HepG2 (cell line): ENCODE results near the gene DPAGT1. TPM values are rescaled to one million over a fixed set of nuclear protein-coding genes. Genes with fewer than 3 reads are reported as not detected.

ENCODE experiments used
- CHD2 ChIP-seq: IDR thresholded peaks from 2 replicates; pipeline ENCODE4 v1.6.1; 2011; ENCODE audit warnings: low read depth, low read length, improper control_type of control experiment
- FIP1L1 ChIP-seq: fragments of 200-400 bp; formaldehyde crosslinking; IDR thresholded peaks from 2 replicates; pipeline ENCODE4 v1.6.1; 2018; ENCODE audit warnings: low read depth, mild to moderate bottlenecking, low read length, moderate library complexity, borderline replicate concordance; ENCODE audit not compliant: insufficient read depth
- FOXJ3 ChIP-seq: sonication (generic); formaldehyde crosslinking; IDR thresholded peaks from 2 replicates; pipeline ENCODE4 v1.4.0; 2020; ENCODE audit warnings: missing genetic modification reagents, mild to moderate bottlenecking, borderline replicate concordance
- ONECUT2 ChIP-seq: sonication (generic); formaldehyde crosslinking; IDR thresholded peaks from 2 replicates; pipeline ENCODE4 v1.4.0; 2020; ENCODE audit warnings: missing genetic modification reagents
- RBM39 ChIP-seq: fragments of 200-400 bp; formaldehyde crosslinking; IDR thresholded peaks from one replicate; pipeline ENCODE4 v1.6.1; 2018; ENCODE audit warnings: antibody characterized with exemption, mild to moderate bottlenecking, low read depth, low read length; ENCODE audit not compliant: poor library complexity, severe bottlenecking
- REL ChIP-seq: sonication (generic); formaldehyde crosslinking; conservative IDR thresholded peaks from 2 replicates; pipeline ENCODE4 v1.8.0; 2022; ENCODE audit warnings: mild to moderate bottlenecking, missing genetic modification reagents, moderate library complexity
- THAP11 ChIP-seq: IDR thresholded peaks from 2 replicates; pipeline ENCODE4 v1.6.1; 2016; ENCODE audit warnings: missing biosample characterization, missing genetic modification reagents
- ZFP36L2 ChIP-seq: sonication (generic); formaldehyde crosslinking; IDR thresholded peaks from 2 replicates; pipeline ENCODE4 v1.4.0; 2020; ENCODE audit warnings: missing genetic modification reagents
- ZFP90 ChIP-seq: sonication (generic); formaldehyde crosslinking; IDR thresholded peaks from 2 replicates; pipeline ENCODE4 v1.8.0; 2022; ENCODE audit warnings: missing genetic modification reagents, mild to moderate bottlenecking, inconsistent platforms, borderline replicate concordance
- ZNF292 ChIP-seq: sonication (generic); formaldehyde crosslinking; IDR thresholded peaks from 2 replicates; pipeline ENCODE4 v1.8.1; 2022; ENCODE audit warnings: mild to moderate bottlenecking, low read depth, missing genetic modification reagents, borderline replicate concordance
- ZNF34 ChIP-seq: sonication (generic); formaldehyde crosslinking; IDR thresholded peaks from 2 replicates; pipeline ENCODE4 v1.4.0; 2020; ENCODE audit warnings: mild to moderate bottlenecking, missing genetic modification reagents, borderline replicate concordance
- ZNF562 ChIP-seq: sonication (generic); formaldehyde crosslinking; IDR thresholded peaks from 2 replicates; pipeline ENCODE4 v1.8.0; 2022; ENCODE audit warnings: missing genetic modification reagents, borderline replicate concordance
- ZNF670 ChIP-seq: sonication (generic); formaldehyde crosslinking; IDR thresholded peaks from 2 replicates; pipeline ENCODE4 v1.8.0; 2022; ENCODE audit warnings: mild to moderate bottlenecking, missing genetic modification reagents, borderline replicate concordance
- ZSCAN21 ChIP-seq: sonication (generic); formaldehyde crosslinking; IDR thresholded peaks from 2 replicates; pipeline ENCODE4 v1.8.0; 2022; ENCODE audit warnings: mild to moderate bottlenecking, missing genetic modification reagents, moderate library complexity, borderline replicate concordance
- ZSCAN29 ChIP-seq: sonication (generic); formaldehyde crosslinking; conservative IDR thresholded peaks from 2 replicates; pipeline ENCODE4 v1.4.0; 2020; ENCODE audit warnings: mild to moderate bottlenecking, missing genetic modification reagents
- polyA plus RNA-seq, 8 experiments: library from polyadenylated mRNA; depleted of rRNA in 3 of 8; stranded (reverse) in 7 of 8; unstranded in 1 of 8; fragments of >200 nt; fragmentation: Illumina TruSeq in 4 of 8; extraction: Trizol in 4 of 8; gene quantifications; 2 replicates each; pipeline versions ENCODE4 v1.2.1 to v1.2.3, GENCODE V29; 2011 to 2016; ENCODE audit warnings: low read depth in 4 of 8, missing spikeins in 1 of 8, mixed read lengths in 1 of 8; ENCODE audit not compliant: insufficient read depth in 1 of 8
- total RNA-seq, 5 experiments: library from RNA; depleted of rRNA; stranded (reverse); fragments of >200 nt; fragmentation: Illumina TruSeq; extraction: Trizol; gene quantifications; 2 replicates each; pipeline ENCODE4 v1.2.3, GENCODE V29; 2016; ENCODE audit warnings: low read depth in 1 of 5
- TF ChIP-seq, protein P1 (sequence below): sonication (generic); formaldehyde crosslinking; IDR thresholded peaks from 2 replicates; pipeline ENCODE4 v1.8.0; 2022; ENCODE audit warnings: missing genetic modification reagents, mild to moderate bottlenecking, borderline replicate concordance
- TF ChIP-seq, protein P2 (sequence below): IDR thresholded peaks from 2 replicates; pipeline ENCODE4 v1.6.1; 2016; ENCODE audit warnings: missing biosample characterization, missing genetic modification reagents, low read depth
- TF ChIP-seq, protein P3 (sequence below): sonication (generic); formaldehyde crosslinking; conservative IDR thresholded peaks from 2 replicates; pipeline ENCODE4 v1.4.0; 2020; ENCODE audit warnings: missing genetic modification reagents
- TF ChIP-seq, protein P4 (sequence below): sonication (generic); formaldehyde crosslinking; IDR thresholded peaks from 2 replicates; pipeline ENCODE4 v1.4.0; 2020; ENCODE audit warnings: missing genetic modification reagents

Gene DPAGT1
- total and polyA plus RNA-seq, 2 of the 13 experiments (the other 11 are each of a cell fraction or from before 2014, with no cell fraction given): 37.6 to 70.7 TPM

DNA sequence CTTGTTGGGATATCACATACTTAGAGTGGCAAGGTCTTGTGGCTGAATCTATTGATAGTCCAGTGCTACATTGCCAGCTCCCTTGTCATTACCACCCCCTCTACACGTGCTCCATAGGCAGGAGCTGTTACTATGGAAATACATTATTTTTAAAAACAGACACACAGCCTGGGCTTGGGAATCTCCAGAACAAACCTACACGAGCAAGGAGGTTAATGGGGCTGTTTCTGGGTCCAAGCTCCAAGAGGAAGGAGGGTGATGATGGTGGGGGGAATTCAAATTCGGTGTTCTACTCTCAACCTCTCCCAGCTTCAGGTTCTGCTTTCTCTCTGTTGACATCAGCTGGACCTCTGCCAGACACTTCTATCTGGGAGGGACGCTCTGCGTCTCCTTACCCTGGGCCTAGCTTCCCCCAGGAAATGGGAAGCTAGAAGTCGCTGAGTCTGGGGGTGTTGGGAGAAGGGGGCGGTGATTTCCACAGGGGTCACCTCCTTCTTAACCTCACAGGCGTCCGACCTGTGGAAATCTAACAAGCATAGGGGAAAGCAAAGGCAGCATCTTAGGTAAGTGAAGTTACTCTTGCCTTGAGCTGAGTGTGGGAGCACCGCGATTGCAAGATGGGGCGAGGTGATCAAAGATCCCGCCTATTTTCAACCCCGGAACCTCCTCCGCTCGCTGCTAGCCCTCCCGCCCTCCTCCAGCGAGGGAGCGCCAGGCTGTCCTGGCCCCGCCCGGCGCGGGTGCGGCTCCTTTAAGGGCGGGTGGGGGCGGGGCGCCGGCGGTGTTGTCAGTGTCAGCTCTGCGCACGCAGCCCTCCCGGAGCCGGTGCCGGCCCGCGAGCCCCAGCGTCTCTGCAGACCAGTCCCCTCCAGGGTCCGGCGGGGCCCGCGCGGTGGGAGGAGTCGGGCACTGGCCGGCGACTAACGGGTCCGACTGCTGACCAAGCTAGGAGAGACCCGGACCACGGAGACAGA, 5.2 kb upstream of the DPAGT1 start, which contains the start of gene C2CD2L (continued):
- TF ChIP-seq, protein P1, sequence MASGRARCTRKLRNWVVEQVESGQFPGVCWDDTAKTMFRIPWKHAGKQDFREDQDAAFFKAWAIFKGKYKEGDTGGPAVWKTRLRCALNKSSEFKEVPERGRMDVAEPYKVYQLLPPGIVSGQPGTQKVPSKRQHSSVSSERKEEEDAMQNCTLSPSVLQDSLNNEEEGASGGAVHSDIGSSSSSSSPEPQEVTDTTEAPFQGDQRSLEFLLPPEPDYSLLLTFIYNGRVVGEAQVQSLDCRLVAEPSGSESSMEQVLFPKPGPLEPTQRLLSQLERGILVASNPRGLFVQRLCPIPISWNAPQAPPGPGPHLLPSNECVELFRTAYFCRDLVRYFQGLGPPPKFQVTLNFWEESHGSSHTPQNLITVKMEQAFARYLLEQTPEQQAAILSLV: no peak
- TF ChIP-seq ONECUT2 (no peak), THAP11 (CRISPR knock-in tag) (peak; percentile 44; the same call in 1 of the 2 replicates), REL (CRISPR knock-in tag) (no peak), ZFP36L2 (CRISPR knock-in tag) (no peak), FOXJ3 (CRISPR knock-in tag) (0 out of 2 replicates have a peak, but pooled peaks have one; percentile 37), FIP1L1 (no peak), ZSCAN29 (CRISPR knock-in tag) (no peak), CHD2 (no peak), ZSCAN21 (no peak), ZFP90 (CRISPR knock-in tag) (0 out of 2 replicates have a peak, but pooled peaks have one; percentile 59), RBM39 (peak; percentile 55), ZNF562 (no peak), ZNF292 (CRISPR knock-in tag) (no peak), ZNF34 (no peak), ZNF670 (CRISPR knock-in tag) (0 out of 2 replicates have a peak, but pooled peaks have one; percentile 58)
- TF ChIP-seq, protein P2, sequence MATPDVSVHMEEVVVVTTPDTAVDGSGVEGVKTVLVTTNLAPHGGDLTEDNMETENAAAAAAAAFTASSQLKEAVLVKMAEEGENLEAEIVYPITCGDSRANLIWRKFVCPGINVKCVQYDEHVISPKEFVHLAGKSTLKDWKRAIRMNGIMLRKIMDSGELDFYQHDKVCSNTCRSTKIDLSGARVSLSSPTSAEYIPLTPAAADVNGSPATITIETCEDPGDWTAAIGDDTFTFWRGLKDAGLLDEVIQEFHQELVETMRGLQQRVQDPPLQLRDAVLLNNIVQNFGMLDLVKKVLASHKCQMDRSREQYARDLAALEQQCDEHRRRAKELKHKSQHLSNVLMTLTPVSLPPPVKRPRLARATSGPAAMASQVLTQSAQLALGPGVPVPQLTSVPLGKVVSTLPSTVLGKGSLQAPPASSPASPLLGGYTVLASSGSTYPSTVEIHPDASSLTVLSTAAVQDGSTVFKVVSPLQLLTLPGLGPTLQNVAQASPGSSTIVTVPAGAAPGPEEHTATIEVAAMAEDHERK: no peak
- TF ChIP-seq, protein P3, sequence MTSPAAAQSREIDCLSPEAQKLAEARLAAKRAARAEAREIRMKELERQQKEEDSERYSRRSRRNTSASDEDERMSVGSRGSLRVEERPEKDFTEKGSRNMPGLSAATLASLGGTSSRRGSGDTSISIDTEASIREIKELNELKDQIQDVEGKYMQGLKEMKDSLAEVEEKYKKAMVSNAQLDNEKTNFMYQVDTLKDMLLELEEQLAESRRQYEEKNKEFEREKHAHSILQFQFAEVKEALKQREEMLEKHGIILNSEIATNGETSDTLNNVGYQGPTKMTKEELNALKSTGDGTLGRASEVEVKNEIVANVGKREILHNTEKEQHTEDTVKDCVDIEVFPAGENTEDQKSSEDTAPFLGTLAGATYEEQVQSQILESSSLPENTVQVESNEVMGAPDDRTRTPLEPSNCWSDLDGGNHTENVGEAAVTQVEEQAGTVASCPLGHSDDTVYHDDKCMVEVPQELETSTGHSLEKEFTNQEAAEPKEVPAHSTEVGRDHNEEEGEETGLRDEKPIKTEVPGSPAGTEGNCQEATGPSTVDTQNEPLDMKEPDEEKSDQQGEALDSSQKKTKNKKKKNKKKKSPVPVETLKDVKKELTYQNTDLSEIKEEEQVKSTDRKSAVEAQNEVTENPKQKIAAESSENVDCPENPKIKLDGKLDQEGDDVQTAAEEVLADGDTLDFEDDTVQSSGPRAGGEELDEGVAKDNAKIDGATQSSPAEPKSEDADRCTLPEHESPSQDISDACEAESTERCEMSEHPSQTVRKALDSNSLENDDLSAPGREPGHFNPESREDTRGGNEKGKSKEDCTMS: no peak
- TF ChIP-seq, protein P4, sequence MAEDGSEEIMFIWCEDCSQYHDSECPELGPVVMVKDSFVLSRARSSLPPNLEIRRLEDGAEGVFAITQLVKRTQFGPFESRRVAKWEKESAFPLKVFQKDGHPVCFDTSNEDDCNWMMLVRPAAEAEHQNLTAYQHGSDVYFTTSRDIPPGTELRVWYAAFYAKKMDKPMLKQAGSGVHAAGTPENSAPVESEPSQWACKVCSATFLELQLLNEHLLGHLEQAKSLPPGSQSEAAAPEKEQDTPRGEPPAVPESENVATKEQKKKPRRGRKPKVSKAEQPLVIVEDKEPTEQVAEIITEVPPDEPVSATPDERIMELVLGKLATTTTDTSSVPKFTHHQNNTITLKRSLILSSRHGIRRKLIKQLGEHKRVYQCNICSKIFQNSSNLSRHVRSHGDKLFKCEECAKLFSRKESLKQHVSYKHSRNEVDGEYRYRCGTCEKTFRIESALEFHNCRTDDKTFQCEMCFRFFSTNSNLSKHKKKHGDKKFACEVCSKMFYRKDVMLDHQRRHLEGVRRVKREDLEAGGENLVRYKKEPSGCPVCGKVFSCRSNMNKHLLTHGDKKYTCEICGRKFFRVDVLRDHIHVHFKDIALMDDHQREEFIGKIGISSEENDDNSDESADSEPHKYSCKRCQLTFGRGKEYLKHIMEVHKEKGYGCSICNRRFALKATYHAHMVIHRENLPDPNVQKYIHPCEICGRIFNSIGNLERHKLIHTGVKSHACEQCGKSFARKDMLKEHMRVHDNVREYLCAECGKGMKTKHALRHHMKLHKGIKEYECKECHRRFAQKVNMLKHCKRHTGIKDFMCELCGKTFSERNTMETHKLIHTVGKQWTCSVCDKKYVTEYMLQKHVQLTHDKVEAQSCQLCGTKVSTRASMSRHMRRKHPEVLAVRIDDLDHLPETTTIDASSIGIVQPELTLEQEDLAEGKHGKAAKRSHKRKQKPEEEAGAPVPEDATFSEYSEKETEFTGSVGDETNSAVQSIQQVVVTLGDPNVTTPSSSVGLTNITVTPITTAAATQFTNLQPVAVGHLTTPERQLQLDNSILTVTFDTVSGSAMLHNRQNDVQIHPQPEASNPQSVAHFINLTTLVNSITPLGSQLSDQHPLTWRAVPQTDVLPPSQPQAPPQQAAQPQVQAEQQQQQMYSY (CRISPR knock-in tag): no peak
